Keratinocyte (primary cell): ENCODE results near the gene MFAP2. TPM values are rescaled to one million over a fixed set of nuclear protein-coding genes. Genes with fewer than 3 reads are reported as not detected.

ENCODE experiments used
- DNase-seq: peaks from one replicate; pipeline ENCODE4 v3.0.0-alpha.2; 2011; ENCODE audit warnings: low read depth, missing footprints, low spot score
- FAIRE-seq: peaks from 2 replicates; lab custom pipeline; 2011; peaks lifted over from hg19 to GRCh38; lab: Jason Lieb, UNC
- H2AFZ ChIP-seq: 2 replicates; pipeline ENCODE4 v1.6.0; 2012; ENCODE audit warnings: low read length, control low read depth, inconsistent platforms; ENCODE audit not compliant: control insufficient read depth
- H3K27ac ChIP-seq: 2 replicates; pipeline ENCODE4 v1.5.1; 2011; ENCODE audit warnings: low read length; ENCODE audit not compliant: control insufficient read depth, insufficient read depth
- H3K27me3 ChIP-seq: 3 replicates; pipeline ENCODE4 v1.6.0; 2011; ENCODE audit warnings: low read length; ENCODE audit not compliant: control insufficient read depth, insufficient read depth; ENCODE audit errors: extremely low read depth
- H3K36me3 ChIP-seq, 2 experiments: 2 replicates in 1 of 2; 3 replicates in 1 of 2; pipeline ENCODE4 v1.5.1; 2011; ENCODE audit warnings: low read length in 2 of 2, mild to moderate bottlenecking in 1 of 2; ENCODE audit not compliant: control insufficient read depth in 2 of 2, insufficient read depth in 2 of 2; ENCODE audit errors: extremely low read depth in 1 of 2
- H3K4me1 ChIP-seq: 3 replicates; pipeline ENCODE4 v1.5.1; 2011; ENCODE audit warnings: low read length; ENCODE audit not compliant: control insufficient read depth, insufficient read depth; ENCODE audit errors: extremely low read depth
- H3K4me2 ChIP-seq: 3 replicates; pipeline ENCODE4 v1.6.0; 2011; ENCODE audit warnings: low read depth, low read length; ENCODE audit not compliant: control insufficient read depth, insufficient read depth; ENCODE audit errors: extremely low read depth
- H3K4me3 ChIP-seq, 3 experiments: fragments of 200-600 bp in 1 of 3; sonication (generic) in 1 of 3; 2 replicates in 2 of 3; 3 replicates in 1 of 3; pipeline ENCODE4 v1.5.1; 2011 to 2016; ENCODE audit warnings: low read length in 3 of 3, mild to moderate bottlenecking in 3 of 3, control low read depth in 2 of 3, inconsistent platforms in 1 of 3, low read depth in 1 of 3, mixed read lengths in 1 of 3, mixed run types in 1 of 3, moderate library complexity in 1 of 3; ENCODE audit not compliant: control insufficient read depth in 2 of 3, insufficient read depth in 2 of 3; ENCODE audit errors: extremely low read depth in 1 of 3
- H3K79me2 ChIP-seq: 2 replicates; pipeline ENCODE4 v1.6.0; 2012; ENCODE audit warnings: low read length; ENCODE audit not compliant: control insufficient read depth, insufficient read depth
- H3K9ac ChIP-seq: 3 replicates; pipeline ENCODE4 v1.6.0; 2011; ENCODE audit warnings: low read length; ENCODE audit not compliant: control insufficient read depth, insufficient read depth; ENCODE audit errors: extremely low read depth
- H3K9me1 ChIP-seq: 3 replicates; pipeline ENCODE4 v1.6.0; 2011; ENCODE audit warnings: low read length; ENCODE audit not compliant: control insufficient read depth, insufficient read depth; ENCODE audit errors: extremely low read depth
- H3K9me3 ChIP-seq: 2 replicates; pipeline ENCODE4 v1.5.1; 2012; ENCODE audit warnings: low read depth, low read length; ENCODE audit not compliant: control insufficient read depth
- H4K20me1 ChIP-seq: 3 replicates; pipeline ENCODE4 v1.6.0; 2011; ENCODE audit warnings: low read length; ENCODE audit not compliant: control insufficient read depth, insufficient read depth; ENCODE audit errors: extremely low read depth
- EZH2 ChIP-seq: IDR thresholded peaks from one replicate; pipeline ENCODE4 v1.6.1; 2012; ENCODE audit warnings: inconsistent platforms, mild to moderate bottlenecking, low read length, moderate library complexity
- dilution Hi-C: fragments of 300-500 bp; cut with MboI; formaldehyde crosslinking; loops from one replicate; pipeline ENCODE4 v1.7.0; 2020; ENCODE audit warnings: low sequenced_read_pairs; ENCODE audit not compliant: extremely low pct_ligation_motif_present
- polyA plus RNA-seq, 5 experiments: library from polyadenylated mRNA; depleted of rRNA in 3 of 5; stranded (reverse) in 3 of 5; stranded (forward) in 1 of 5; unstranded in 1 of 5; fragments of >200 nt; gene quantifications; 1 replicate in 1 of 5; 2 replicates in 3 of 5; 3 replicates in 1 of 5; pipeline versions ENCODE4 v1.2.1 to v1.2.3, GENCODE V29; 2011 to 2012; ENCODE audit warnings: missing spikeins in 2 of 5, low read depth in 1 of 5, low replicate concordance in 1 of 5
- TF ChIP-seq, protein P1 (sequence below), 3 experiments: IDR thresholded peaks in 1 of 3; conservative IDR thresholded peaks in 1 of 3; optimal IDR thresholded peaks in 1 of 3; 2 replicates in 2 of 3; 3 replicates in 1 of 3; pipeline versions ENCODE3 to v1.5.1; 2011; ENCODE audit warnings: low read length in 3 of 3, mild to moderate bottlenecking in 3 of 3, moderate library complexity in 2 of 3, control low read depth in 1 of 3, inconsistent platforms in 1 of 3; ENCODE audit not compliant: insufficient read depth in 2 of 3; ENCODE audit errors: extremely low read depth in 1 of 3

The MFAP2 gene
- polyA plus RNA-seq, 1 donor (not counting 4 experiments of a cell fraction or from before 2014, with no cell fraction given), result 34.6 TPM

DNA sequence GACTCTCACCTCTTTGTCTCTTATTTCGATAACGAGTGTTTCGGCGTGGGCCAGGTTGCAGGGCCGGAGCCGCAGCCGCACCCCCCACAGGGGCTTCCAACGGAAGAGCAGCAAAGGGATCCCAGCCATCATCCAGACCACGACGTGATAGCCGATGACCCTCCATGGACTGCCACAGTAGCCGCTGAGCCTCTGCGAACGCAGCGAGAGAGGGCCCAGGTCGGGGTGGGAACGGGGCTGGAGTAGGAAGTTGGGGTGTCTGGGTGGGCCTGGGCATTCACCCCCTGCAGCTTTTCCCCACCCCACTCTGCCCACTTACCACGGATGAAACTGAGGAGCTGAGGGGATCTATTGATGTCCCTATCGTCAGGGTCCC lies 24.9 kb upstream of the MFAP2 start:
- Histone ChIP-seq H4K20me1 (peaks cover 8% of the 10 kb centered on the region), H3K79me2 (peaks cover 10% of the 10 kb centered on the region), H2AFZ (no peak overlapping the region), H3K36me3 (peaks cover 26 to 40% of the 10 kb centered on the region in 2 experiments), H3K9ac (no peak overlapping the region), H3K9me3 (no peaks in the 10 kb centered on the region), H3K4me3 (no peak overlapping the region), H3K4me1 (peaks cover 11% of the 10 kb centered on the region), H3K27ac (no peak overlapping the region), H3K27me3 (no peaks in the 10 kb centered on the region), H3K4me2 (no peak overlapping the region), H3K9me1 (peaks cover 5% of the 10 kb centered on the region)
- DNase-seq, result no peak
- dilution Hi-C loops, result no loop called here
- TF ChIP-seq EZH2, result no peak
- TF ChIP-seq, protein P1, sequence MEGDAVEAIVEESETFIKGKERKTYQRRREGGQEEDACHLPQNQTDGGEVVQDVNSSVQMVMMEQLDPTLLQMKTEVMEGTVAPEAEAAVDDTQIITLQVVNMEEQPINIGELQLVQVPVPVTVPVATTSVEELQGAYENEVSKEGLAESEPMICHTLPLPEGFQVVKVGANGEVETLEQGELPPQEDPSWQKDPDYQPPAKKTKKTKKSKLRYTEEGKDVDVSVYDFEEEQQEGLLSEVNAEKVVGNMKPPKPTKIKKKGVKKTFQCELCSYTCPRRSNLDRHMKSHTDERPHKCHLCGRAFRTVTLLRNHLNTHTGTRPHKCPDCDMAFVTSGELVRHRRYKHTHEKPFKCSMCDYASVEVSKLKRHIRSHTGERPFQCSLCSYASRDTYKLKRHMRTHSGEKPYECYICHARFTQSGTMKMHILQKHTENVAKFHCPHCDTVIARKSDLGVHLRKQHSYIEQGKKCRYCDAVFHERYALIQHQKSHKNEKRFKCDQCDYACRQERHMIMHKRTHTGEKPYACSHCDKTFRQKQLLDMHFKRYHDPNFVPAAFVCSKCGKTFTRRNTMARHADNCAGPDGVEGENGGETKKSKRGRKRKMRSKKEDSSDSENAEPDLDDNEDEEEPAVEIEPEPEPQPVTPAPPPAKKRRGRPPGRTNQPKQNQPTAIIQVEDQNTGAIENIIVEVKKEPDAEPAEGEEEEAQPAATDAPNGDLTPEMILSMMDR (optimal IDR thresholded peaks at IDR 0.05 in 1 of 3, IDR thresholded peaks at IDR 0.05 in 1 of 3, conservative IDR thresholded peaks at IDR 0.05 in 1 of 3; ENCODE audit: extremely low read depth in 1 of 3, insufficient read depth in 2 of 3, low read length in 3 of 3), result no peak
- FAIRE-seq, result no peak

DNA sequence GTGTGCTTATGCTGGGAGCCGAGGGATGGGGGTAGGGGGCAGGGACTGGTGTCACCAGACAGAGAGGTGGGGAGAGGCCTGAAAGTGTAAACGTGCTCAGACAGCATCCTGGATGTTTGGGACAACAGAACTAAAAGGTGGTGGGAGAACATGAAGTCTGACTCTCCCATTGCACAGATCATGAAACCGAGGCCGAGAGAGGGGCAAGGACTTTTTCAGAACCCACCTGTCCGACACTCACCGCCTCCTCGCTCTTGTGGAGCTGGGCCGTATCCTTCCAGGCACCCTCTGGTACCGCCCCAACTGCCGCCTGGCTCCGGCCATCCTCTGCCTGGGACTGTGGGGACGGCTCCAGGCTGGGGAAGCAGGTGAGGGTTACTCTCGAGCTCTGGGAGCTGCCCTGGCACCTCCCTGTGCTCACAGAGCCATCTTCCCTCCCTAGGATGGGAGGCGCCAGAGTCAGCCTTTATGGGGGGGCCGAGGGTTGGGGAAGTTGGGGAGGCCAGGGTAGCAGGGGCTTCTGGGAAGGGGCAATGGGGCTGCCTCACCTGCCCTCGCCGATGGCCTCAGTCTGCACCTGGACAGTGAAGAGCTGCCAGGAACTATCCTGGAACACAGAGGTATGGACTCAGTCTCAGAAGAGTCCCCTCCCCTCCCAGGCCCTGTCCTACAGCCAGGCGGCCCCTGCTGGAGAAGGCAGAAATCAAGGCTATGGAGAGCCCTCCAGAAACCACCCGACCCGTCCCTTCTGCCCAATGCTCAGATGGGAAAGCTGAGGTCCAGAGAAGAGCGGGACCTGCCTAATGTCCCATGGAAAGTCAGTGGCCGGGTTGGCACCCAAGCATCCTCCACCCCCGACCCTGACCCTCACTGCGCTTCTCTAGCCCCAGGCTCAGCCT lies 24.3 kb upstream of the MFAP2 start:
- FAIRE-seq (no peak), DNase-seq (no peak)
- peaks cover 31 to 40% of the 10 kb centered on the region in 2 experiments for H3K36me3 ChIP-seq
- H3K79me2 ChIP-seq, result peaks cover 8% of the 10 kb centered on the region
- peaks cover 7% of the 10 kb centered on the region for H4K20me1 ChIP-seq
- no peak for TF ChIP-seq EZH2
- TF ChIP-seq, protein P1 (optimal IDR thresholded peaks at IDR 0.05 in 1 of 3, IDR thresholded peaks at IDR 0.05 in 1 of 3, conservative IDR thresholded peaks at IDR 0.05 in 1 of 3; ENCODE audit: extremely low read depth in 1 of 3, insufficient read depth in 2 of 3, low read length in 3 of 3), result peak in 1 of 3 experiments; percentile 23
- H3K9me3 ChIP-seq, result no peaks in the 10 kb centered on the region
- peak overlapping the region; percentile 61 for H3K9ac ChIP-seq
- no peak overlapping the region for H3K4me3 ChIP-seq
- H3K4me2 ChIP-seq, result no peak overlapping the region
- dilution Hi-C loops, result no loop called here
- H3K27ac ChIP-seq, result peak overlapping the region; percentile 75
- no peak overlapping the region for H2AFZ ChIP-seq
- peaks cover 5% of the 10 kb centered on the region for H3K9me1 ChIP-seq
- no peaks in the 10 kb centered on the region for H3K27me3 ChIP-seq
- peaks cover 8% of the 10 kb centered on the region for H3K4me1 ChIP-seq
